NCI-H1105 treated with DMSO at 0.1 percent for 48 hours (cell line): ENCODE data around the gene SLC36A1.

ENCODE experiments used
- DNase-seq: peaks from one replicate; lab custom pipeline; 2025; lab: John Stamatoyannopoulos, UW

Gene SLC36A1

DNA sequence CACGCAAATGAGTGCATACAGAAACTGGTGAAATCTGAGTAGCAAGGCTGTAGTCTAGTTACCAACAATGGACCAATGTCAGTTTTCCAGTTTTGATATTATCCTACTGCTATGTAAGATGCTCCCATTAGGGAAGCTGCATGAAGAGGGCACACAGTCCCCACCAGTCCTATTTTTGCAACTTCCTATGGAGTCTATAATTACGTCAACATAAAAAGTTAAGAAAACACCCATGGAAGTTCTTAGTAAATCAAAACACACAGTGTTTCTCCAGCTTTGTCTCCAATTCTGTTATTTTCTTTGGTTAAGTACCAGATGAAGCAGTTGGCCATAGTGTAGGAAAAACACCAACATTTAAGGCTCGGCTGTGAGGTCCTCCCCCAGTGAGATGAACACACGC lies 85.0 kb downstream of the SLC36A1 start:
- no peak for DNase-seq

DNA sequence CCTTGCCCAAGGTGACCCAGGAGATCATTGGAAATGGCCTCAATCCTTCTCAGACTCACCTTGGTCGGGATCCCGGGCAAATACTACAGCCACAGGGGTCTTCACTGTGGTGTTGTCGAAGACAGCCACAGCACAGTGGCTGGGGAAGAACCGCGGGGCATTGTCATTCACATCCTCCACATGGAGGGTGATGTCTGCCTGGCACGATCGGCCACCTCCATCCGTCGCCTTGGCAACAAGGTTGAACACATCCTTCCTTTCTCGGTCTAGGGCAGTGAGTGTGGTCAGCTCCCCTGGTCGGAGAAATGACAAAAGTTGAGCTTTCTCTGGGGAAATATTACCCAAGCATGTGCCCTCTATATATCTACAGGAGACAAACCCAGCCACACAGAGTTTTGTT lies 86.9 kb downstream of the SLC36A1 start:
- no peak for DNase-seq

DNA sequence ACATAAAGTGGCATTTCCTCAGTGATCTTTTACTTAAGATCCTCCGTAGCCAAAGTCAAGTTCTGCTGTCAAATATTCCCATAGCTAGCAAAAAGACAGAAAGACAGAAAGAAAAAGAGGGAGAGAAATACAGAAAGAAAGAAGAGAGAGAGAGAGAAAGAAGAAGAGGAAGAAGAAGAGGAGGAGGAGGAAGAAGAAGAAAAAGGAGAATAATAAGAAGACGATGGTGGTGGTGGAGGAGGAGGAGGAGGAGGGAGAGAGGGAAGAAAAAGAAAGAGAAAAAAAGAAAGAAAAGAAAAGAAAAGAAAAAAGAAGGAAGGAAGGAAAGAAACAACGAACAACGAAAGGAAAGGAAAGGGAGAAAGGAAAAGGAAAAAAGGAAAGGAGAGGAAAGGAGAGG lies 89.6 kb downstream of the SLC36A1 start:
- DNase-seq = no peak

DNA sequence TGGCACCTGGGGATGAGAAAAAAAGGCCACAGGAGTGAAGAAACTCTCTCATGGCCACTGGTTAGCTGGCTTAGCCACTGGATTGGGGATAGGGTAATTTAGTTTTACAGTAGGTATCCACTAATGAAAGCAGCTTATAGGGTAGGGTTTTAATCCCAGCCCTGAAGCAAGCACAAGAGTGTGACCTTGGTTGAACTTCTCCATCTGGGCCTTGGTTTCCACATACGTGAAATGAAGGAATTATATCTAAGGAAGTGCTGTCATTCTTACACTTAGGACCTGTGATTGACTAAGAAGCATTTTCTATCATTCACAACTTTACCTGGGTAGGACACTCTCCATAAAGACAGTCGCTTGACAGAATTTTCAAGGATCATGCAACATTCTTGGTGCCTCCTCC lies 94.2 kb downstream of the SLC36A1 start:
- no peak for DNase-seq
